Measurements from ENCODE around the gene MAST2. TPM values are rescaled to one million over a fixed set of nuclear protein-coding genes. Genes with fewer than 3 reads are reported as not detected.
"Not testable (repeated sequence)": the region's sequence is repeated elsewhere in the genome, so short reads cannot be mapped to it uniquely, and the experiment has no call there.

Gene MAST2
- total and polyA plus RNA-seq, 2 experiments from 2014 or later: 44.8 to 79.2 TPM

GRCh38 chr1:46041974-46042373 is 238.6 kb downstream of the MAST2 start:
- Histone ChIP-seq H3K4me1 (ENCODE audit: low read depth) (no peaks in the 10 kb centered on the region), H3K9me3 (ENCODE audit: low read depth) (no peaks in the 10 kb centered on the region), H3K27me3 (no peaks in the 10 kb centered on the region), H3K36me3 (peaks cover 8% of the 10 kb centered on the region), H3K4me3 (no peak overlapping the region), H3K27ac (no peak overlapping the region)
- no peak for DNase-seq (ENCODE audit: low read depth in 1 of 2, low spot score in 1 of 2)
- no peak for TF ChIP-seq CTCF (IDR thresholded peaks at IDR 0.05; ENCODE audit: low read depth, low read length)

- Histone ChIP-seq H3K27ac (no peak overlapping the region), H3K4me3 (no peak overlapping the region), H3K4me1 (ENCODE audit: low read depth) (peaks cover under 1% of the 10 kb centered on the region), H3K9me3 (ENCODE audit: low read depth) (no peaks in the 10 kb centered on the region), H3K27me3 (no peaks in the 10 kb centered on the region), H3K36me3 (peaks cover 8% of the 10 kb centered on the region)
- TF ChIP-seq CTCF (IDR thresholded peaks at IDR 0.05; ENCODE audit: low read depth, low read length): no peak
- no peak for DNase-seq (ENCODE audit: low read depth in 1 of 2, low spot score in 1 of 2)
Measured at GRCh38 chr1:46043458-46044017, 240.1 kb downstream of the MAST2 start.

- no peak for DNase-seq (ENCODE audit: low read depth in 1 of 2, low spot score in 1 of 2)
- H3K4me3 ChIP-seq: no peak overlapping the region
- H3K27ac ChIP-seq: no peak overlapping the region
- H3K27me3 ChIP-seq: no peaks in the 10 kb centered on the region
- no peaks in the 10 kb centered on the region for H3K9me3 ChIP-seq (ENCODE audit: low read depth)
- peaks cover 8% of the 10 kb centered on the region for H3K36me3 ChIP-seq
- peaks cover 6% of the 10 kb centered on the region for H3K4me1 ChIP-seq (ENCODE audit: low read depth)
- TF ChIP-seq CTCF (IDR thresholded peaks at IDR 0.05; ENCODE audit: low read depth, low read length): no peak
Measured at GRCh38 chr1:46044116-46044515, 240.7 kb downstream of the MAST2 start.

DNA sequence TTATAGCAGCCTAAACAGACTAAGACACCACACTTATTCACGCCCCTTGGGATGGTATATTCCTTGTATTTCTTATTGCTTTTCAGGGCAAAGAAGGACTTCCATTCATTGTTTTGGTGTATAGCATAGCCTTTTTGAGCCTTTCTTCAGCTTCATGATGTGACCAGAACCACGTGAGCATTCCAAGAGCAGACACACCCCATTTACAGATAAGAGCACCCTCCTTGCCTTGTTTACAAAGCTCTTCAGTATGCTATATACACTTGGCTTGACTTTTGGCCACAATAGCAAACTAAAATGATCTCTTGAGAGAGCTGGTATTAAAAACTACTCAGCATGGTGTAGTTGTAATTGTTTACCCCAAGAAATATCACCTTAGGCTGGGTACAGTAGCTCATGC is 250.3 kb downstream of the MAST2 start:
- H3K4me3 ChIP-seq: no peak overlapping the region
- H3K27ac ChIP-seq: no peak overlapping the region
- H3K9me3 ChIP-seq (ENCODE audit: low read depth): no peaks in the 10 kb centered on the region
- no peaks in the 10 kb centered on the region for H3K36me3 ChIP-seq
- peaks cover 4% of the 10 kb centered on the region for H3K4me1 ChIP-seq (ENCODE audit: low read depth)
- H3K27me3 ChIP-seq: no peaks in the 10 kb centered on the region
- DNase-seq (ENCODE audit: low read depth in 1 of 2, low spot score in 1 of 2): no peak
- no peak for TF ChIP-seq CTCF (IDR thresholded peaks at IDR 0.05; ENCODE audit: low read depth, low read length)

- DNase-seq (ENCODE audit: low read depth in 1 of 2, low spot score in 1 of 2): no peak
- Histone ChIP-seq H3K27ac (no peak overlapping the region), H3K9me3 (ENCODE audit: low read depth) (no peaks in the 10 kb centered on the region), H3K36me3 (peaks cover 4% of the 10 kb centered on the region), H3K27me3 (no peaks in the 10 kb centered on the region), H3K4me3 (no peak overlapping the region), H3K4me1 (ENCODE audit: low read depth) (no peaks in the 10 kb centered on the region)
- TF ChIP-seq CTCF (IDR thresholded peaks at IDR 0.05; ENCODE audit: low read depth, low read length): no peak
Measured at GRCh38 chr1:46056325-46056724, 252.9 kb downstream of the MAST2 start.

DNA sequence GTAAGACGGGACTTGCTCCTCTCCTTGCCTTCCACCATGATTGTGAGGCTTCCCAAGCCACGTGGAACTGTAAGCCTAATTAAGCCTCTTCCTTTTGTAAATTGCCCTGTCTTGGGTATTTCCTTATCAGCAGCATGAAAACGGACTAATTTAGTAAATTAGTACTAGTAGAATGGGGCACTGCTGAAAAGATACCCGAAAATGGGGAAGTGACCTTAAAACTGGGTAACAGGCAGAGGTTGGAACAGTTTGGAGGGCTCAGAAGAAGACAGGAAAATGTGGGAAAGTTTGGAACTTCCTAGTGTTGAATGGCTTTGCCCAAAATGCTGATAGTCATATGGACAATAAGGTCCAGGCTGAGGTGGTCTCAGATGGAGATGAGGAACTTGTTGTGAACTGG is 253.8 kb downstream of the MAST2 start:
- DNase-seq (ENCODE audit: low read depth in 1 of 2, low spot score in 1 of 2); H3K27me3 ChIP-seq; H3K27ac ChIP-seq; H3K4me1 ChIP-seq (ENCODE audit: low read depth); H3K9me3 ChIP-seq (ENCODE audit: low read depth); H3K4me3 ChIP-seq: not testable (repeated sequence)
- H3K36me3 ChIP-seq: peaks cover 11% of the 10 kb centered on the region

Measured in cardiac muscle cell (in vitro differentiated cells and primary cell).